CD14-positive monocyte (primary cell): ENCODE measurements around the gene ANKRD34C. TPM values are rescaled to one million over a fixed set of nuclear protein-coding genes. Genes with fewer than 3 reads are reported as not detected.

Experiments
- DNase-seq, 3 donors: peaks; one replicate each; pipeline ENCODE4 v3.0.0-alpha.2; 2011 to 2022
- H2AFZ ChIP-seq: 2 replicates; pipeline ENCODE4 v1.6.0; 2012; ENCODE audit warnings: mild to moderate bottlenecking, low read depth, low read length, inconsistent platforms; ENCODE audit not compliant: insufficient read depth, poor library complexity, severe bottlenecking
- H3K27ac ChIP-seq, 2 donors: 1 replicate in 1 of 2; 2 replicates in 1 of 2; pipeline ENCODE4 v1.5.1; 2012 to 2013; ENCODE audit warnings: low read length in 2 of 2, control low read depth in 1 of 2, inconsistent platforms in 1 of 2, low read depth in 1 of 2, mild to moderate bottlenecking in 1 of 2
- H3K27me3 ChIP-seq, 2 donors: one replicate each; pipeline versions ENCODE4 v1.6.0 to v1.6.1; 2011 to 2013; ENCODE audit warnings: low read length in 2 of 2; ENCODE audit not compliant: control insufficient read depth in 2 of 2, insufficient read depth in 2 of 2
- H3K36me3 ChIP-seq, 2 donors: replicated peaks in 1 of 2; 1 replicate in 1 of 2; 2 replicates in 1 of 2; pipeline versions ENCODE4 v1.5.1 to v1.6.1; 2012 to 2013; ENCODE audit warnings: low read length in 2 of 2, control low read depth in 1 of 2, inconsistent platforms in 1 of 2, mild to moderate bottlenecking in 1 of 2; ENCODE audit not compliant: insufficient read depth in 2 of 2, control insufficient read depth in 1 of 2
- H3K4me1 ChIP-seq, 2 donors: 1 replicate in 1 of 2; 2 replicates in 1 of 2; pipeline versions ENCODE4 v1.5.1 to v1.6.1; 2012 to 2013; ENCODE audit warnings: low read length in 2 of 2, control low read depth in 1 of 2, inconsistent platforms in 1 of 2, mild to moderate bottlenecking in 1 of 2, moderate library complexity in 1 of 2; ENCODE audit not compliant: insufficient read depth in 2 of 2, control insufficient read depth in 1 of 2
- H3K4me2 ChIP-seq: replicated peaks from 2 replicates; pipeline ENCODE3; 2012; ENCODE audit warnings: low read length, moderate library complexity, mild to moderate bottlenecking; ENCODE audit not compliant: poor library complexity, severe bottlenecking; ENCODE audit errors: extremely low read depth
- H3K4me3 ChIP-seq, 3 experiments: fragments of 200-600 bp in 1 of 3; sonication (generic) in 1 of 3; replicated peaks in 1 of 3; 1 replicate in 2 of 3; 2 replicates in 1 of 3; pipeline ENCODE4 v1.5.1; 2011 to 2013; ENCODE audit warnings: low read length in 3 of 3, mild to moderate bottlenecking in 3 of 3, control low read depth in 2 of 3, low read depth in 2 of 3, inconsistent platforms in 1 of 3, moderate library complexity in 1 of 3
- H3K79me2 ChIP-seq: 2 replicates; pipeline ENCODE4 v1.6.0; 2012; ENCODE audit warnings: mild to moderate bottlenecking, control low read depth, inconsistent platforms, low read length, moderate library complexity; ENCODE audit not compliant: insufficient read depth
- H3K9ac ChIP-seq: 2 replicates; pipeline ENCODE4 v1.6.0; 2017; ENCODE audit warnings: low read length, mild to moderate bottlenecking; ENCODE audit not compliant: insufficient read depth, poor library complexity, severe bottlenecking
- H3K9me3 ChIP-seq, 2 donors: replicated peaks in 1 of 2; 1 replicate in 1 of 2; 2 replicates in 1 of 2; pipeline versions ENCODE4 v1.5.1 to v1.6.1; 2012 to 2013; ENCODE audit warnings: low read length in 2 of 2, control low read depth in 1 of 2; ENCODE audit not compliant: control insufficient read depth in 1 of 2, insufficient read depth in 1 of 2
- H4K20me1 ChIP-seq: 2 replicates; pipeline ENCODE4 v1.6.0; 2012; ENCODE audit warnings: mild to moderate bottlenecking, low read length, control low read depth, moderate library complexity; ENCODE audit not compliant: insufficient read depth
- H3K27ac Mint-ChIP-seq, 7 donors: one replicate each; pipeline ENCODE4 v1.8.0; 2020; ENCODE audit warnings: mild to moderate bottlenecking in 7 of 7, mixed read lengths in 7 of 7, moderate library complexity in 6 of 7, inconsistent platforms in 2 of 7
- H3K27me3 Mint-ChIP-seq, 3 donors: one replicate each; pipeline ENCODE4 v1.8.0; 2021 to 2022; ENCODE audit warnings: low read depth in 3 of 3, mild to moderate bottlenecking in 3 of 3, mixed read lengths in 3 of 3, moderate library complexity in 3 of 3, inconsistent platforms in 1 of 3
- H3K36me3 Mint-ChIP-seq, 2 donors: one replicate each; pipeline ENCODE4 v1.8.0; 2020; ENCODE audit warnings: mixed read lengths in 2 of 2, inconsistent platforms in 1 of 2, mild to moderate bottlenecking in 1 of 2
- H3K4me1 Mint-ChIP-seq: one replicate; pipeline ENCODE4 v1.8.0; 2020; ENCODE audit warnings: mild to moderate bottlenecking, mixed read lengths
- H3K4me3 Mint-ChIP-seq, 2 donors: one replicate each; pipeline ENCODE4 v1.8.0; 2020; ENCODE audit warnings: mild to moderate bottlenecking in 2 of 2, mixed read lengths in 2 of 2, moderate library complexity in 1 of 2
- H3K9me3 Mint-ChIP-seq, 7 donors: one replicate each; pipeline ENCODE4 v1.8.0; 2020 to 2022; ENCODE audit warnings: mixed read lengths in 7 of 7, mild to moderate bottlenecking in 6 of 7, moderate library complexity in 6 of 7, inconsistent platforms in 2 of 7
- WGBS: methylation state at CpG from one replicate; pipeline ENCODE4 v1.1.5; 2013; ENCODE audit warnings: missing lambda C conversion rate; ENCODE audit not compliant: insufficient coverage; 5-methylcytosine and 5-hydroxymethylcytosine counted together
- intact Hi-C, 2 donors: fragments of 100-400 bp; cut with micrococcal nuclease; formaldehyde crosslinking; loops; one replicate each; pipeline versions ENCODE4 v1.15.0 to v1.15.1; 2023
- polyA plus RNA-seq, 3 donors: library from polyadenylated mRNA; depleted of rRNA in 1 of 3; unstranded in 2 of 3; stranded (reverse) in 1 of 3; fragments of 300-500 nt in 2 of 3; fragments of >200 nt in 1 of 3; fragmentation: Illumina TruSeq in 2 of 3; gene quantifications; 1 replicate in 2 of 3; 2 replicates in 1 of 3; pipeline ENCODE4 v1.2.3, GENCODE V29; 2012 to 2021
- TF ChIP-seq, protein P1 (sequence below): fragments of 200-600 bp; IDR thresholded peaks from one replicate; pipeline ENCODE4 v1.8.0; 2022; ENCODE audit warnings: antibody characterized with exemption, mild to moderate bottlenecking

Gene ANKRD34C
- polyA plus RNA-seq, 3 donors = not detected

DNA sequence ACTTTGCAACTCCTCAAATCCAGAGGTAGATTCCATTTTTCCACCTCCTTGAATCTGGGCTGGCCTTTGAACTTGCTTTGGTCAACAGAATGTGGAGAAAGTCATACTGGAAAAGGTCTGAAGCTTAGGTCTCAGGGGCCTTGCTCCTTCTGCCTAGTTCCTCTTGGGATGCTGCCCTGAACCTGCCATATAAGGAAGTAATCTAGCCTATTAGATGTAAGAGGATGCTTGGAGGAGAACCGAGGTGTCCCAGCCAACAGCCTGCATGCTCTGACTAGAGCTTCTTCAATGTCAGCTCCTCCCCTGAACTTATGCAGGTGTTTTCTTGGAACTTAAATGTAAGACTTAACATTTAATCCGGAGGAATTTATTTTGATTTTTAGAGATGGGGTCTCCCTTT lies 26.4 kb downstream of the ANKRD34C start:
- no peak overlapping the region for H3K4me3 Mint-ChIP-seq
- H3K27me3 ChIP-seq = peaks cover 12 to 19% of the 10 kb centered on the region in 2 donors
- intact Hi-C loops = no loop called here

DNA sequence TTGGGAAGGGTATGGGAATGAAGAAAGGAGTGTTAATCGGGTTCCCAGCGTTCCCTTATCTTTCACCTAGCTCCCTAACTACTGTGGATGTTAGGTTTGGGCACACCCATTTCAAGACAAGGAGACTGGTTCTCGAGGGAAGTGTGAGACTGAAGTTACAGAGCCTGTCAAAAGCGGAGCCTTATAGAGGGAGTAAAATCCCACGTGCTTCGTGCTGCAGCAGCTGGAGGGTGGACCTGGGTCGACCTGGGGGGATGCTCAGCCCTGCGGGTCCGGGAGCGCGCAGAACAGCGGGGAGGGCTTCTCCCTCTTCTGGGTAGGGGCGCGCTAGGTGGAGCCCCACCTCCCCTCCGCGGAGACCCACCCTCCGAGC lies 28.1 kb downstream of the ANKRD34C start:
- peaks cover 0 to 2% (median 0%) of the 10 kb centered on the region in 7 donors for H3K9me3 Mint-ChIP-seq
- 0% methylated on average over 4 of the region's 17 CpGs for WGBS
- TF ChIP-seq, protein P1, sequence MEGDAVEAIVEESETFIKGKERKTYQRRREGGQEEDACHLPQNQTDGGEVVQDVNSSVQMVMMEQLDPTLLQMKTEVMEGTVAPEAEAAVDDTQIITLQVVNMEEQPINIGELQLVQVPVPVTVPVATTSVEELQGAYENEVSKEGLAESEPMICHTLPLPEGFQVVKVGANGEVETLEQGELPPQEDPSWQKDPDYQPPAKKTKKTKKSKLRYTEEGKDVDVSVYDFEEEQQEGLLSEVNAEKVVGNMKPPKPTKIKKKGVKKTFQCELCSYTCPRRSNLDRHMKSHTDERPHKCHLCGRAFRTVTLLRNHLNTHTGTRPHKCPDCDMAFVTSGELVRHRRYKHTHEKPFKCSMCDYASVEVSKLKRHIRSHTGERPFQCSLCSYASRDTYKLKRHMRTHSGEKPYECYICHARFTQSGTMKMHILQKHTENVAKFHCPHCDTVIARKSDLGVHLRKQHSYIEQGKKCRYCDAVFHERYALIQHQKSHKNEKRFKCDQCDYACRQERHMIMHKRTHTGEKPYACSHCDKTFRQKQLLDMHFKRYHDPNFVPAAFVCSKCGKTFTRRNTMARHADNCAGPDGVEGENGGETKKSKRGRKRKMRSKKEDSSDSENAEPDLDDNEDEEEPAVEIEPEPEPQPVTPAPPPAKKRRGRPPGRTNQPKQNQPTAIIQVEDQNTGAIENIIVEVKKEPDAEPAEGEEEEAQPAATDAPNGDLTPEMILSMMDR = no peak

More for the DNA sequence above, 26.4 kb downstream of the ANKRD34C start:
- H3K9me3 Mint-ChIP-seq = no peaks in the 10 kb centered on the region
- peaks cover 14% of the 10 kb centered on the region for H3K79me2 ChIP-seq
- H3K36me3 ChIP-seq = peaks cover 3 to 8% of the 10 kb centered on the region in 2 donors
- H3K36me3 Mint-ChIP-seq = peaks cover 7 to 9% of the 10 kb centered on the region in 2 donors
- no peak overlapping the region for H3K27ac ChIP-seq
- no peak overlapping the region for H3K27ac Mint-ChIP-seq
- H3K9me3 ChIP-seq = no peaks in the 10 kb centered on the region
- peaks cover 9 to 27% (median 17%) of the 10 kb centered on the region in 3 donors for H3K27me3 Mint-ChIP-seq
- no CpG with 5 or more reads among the region's 2 CpGs for WGBS
- DNase-seq = no peak
- H3K9ac ChIP-seq = no peak overlapping the region
- H3K4me3 ChIP-seq = no peak overlapping the region
- H3K4me1 Mint-ChIP-seq = peaks cover 17% of the 10 kb centered on the region
- peaks cover 16 to 20% of the 10 kb centered on the region in 2 donors for H3K4me1 ChIP-seq
- TF ChIP-seq, protein P1 = no peak
- H2AFZ ChIP-seq = no peak overlapping the region
- no peak overlapping the region for H3K4me2 ChIP-seq
- H4K20me1 ChIP-seq = no peaks in the 10 kb centered on the region

More for the DNA sequence above, 28.1 kb downstream of the ANKRD34C start:
- H3K27me3 Mint-ChIP-seq = peaks cover 4 to 20% (median 15%) of the 10 kb centered on the region in 3 donors
- Histone ChIP-seq H3K79me2 (peaks cover 14% of the 10 kb centered on the region), H3K27ac (no peak overlapping the region), H3K9ac (peak overlapping the region; percentile 79), H3K9me3 (no peaks in the 10 kb centered on the region), H3K36me3 (peaks cover 20 to 25% of the 10 kb centered on the region in 2 donors), H2AFZ (peak overlapping the region; percentile 93), H3K27me3 (peaks cover 3 to 5% of the 10 kb centered on the region in 2 donors), H3K4me3 (peak overlapping the region in 1 of 3 experiments; percentile 96), H3K4me2 (peak overlapping the region; percentile 94), H4K20me1 (no peaks in the 10 kb centered on the region), H3K4me1 (peaks cover 16 to 20% of the 10 kb centered on the region in 2 donors)
- H3K27ac Mint-ChIP-seq = no peak overlapping the region
- H3K36me3 Mint-ChIP-seq = peaks cover 23 to 25% of the 10 kb centered on the region in 2 donors
- no peak for DNase-seq
- H3K4me3 Mint-ChIP-seq = peak overlapping the region; percentile 84 to 95
- H3K4me1 Mint-ChIP-seq = peaks cover 17% of the 10 kb centered on the region
- intact Hi-C loops = no loop called here
